HCT116 (cell line): ENCODE results near the gene GEMIN2. TPM values are rescaled to one million over a fixed set of nuclear protein-coding genes. Genes with fewer than 3 reads are reported as not detected.

ENCODE experiments used
- ATAC-seq: fragments of 200-7000 bp; cut with Tn5 transposase; 2 replicates; pipeline ENCODE4 v1.9.1; 2020; ENCODE audit warnings: mild to moderate bottlenecking, moderate library complexity
- BruUV-seq: library from RNA; stranded (reverse); fragments of 400-500 nt; replicated peaks from 2 replicates; lab custom pipeline; 2021; lab: Mats Ljungman, UMichigan
- CTCF ChIA-PET: fragments of 300-600 bp; sonication (Branson Sonifier 250); formaldehyde crosslinking; loops from one replicate; lab custom pipeline; 2021; ENCODE audit warnings: antibody characterized with exemption; lab: Charles Lee
- POLR2A ChIA-PET: fragments of 300-600, 350-600 bp; sonication (Branson Sonifier 250); formaldehyde crosslinking; loops from one replicate; lab custom pipeline; 2021; ENCODE audit warnings: antibody characterized with exemption; lab: Charles Lee
- RAD21 ChIA-PET, 2 experiments: fragments of 300-600 bp; sonication (Branson Sonifier 250); formaldehyde crosslinking; loops; one replicate each; lab custom pipeline; 2023; ENCODE audit warnings: low total read pairs in 2 of 2; ENCODE audit not compliant: uncharacterized antibody in 2 of 2, unreplicated experiment in 2 of 2, low non-redundant PET in 1 of 2; lab: Charles Lee
- DNase-seq: peaks from one replicate; pipeline ENCODE4 v3.0.0-alpha.2; 2010; ENCODE audit warnings: low read depth, low spot score
- H2AFZ ChIP-seq: fragments of 200-600 bp; shearing (Covaris generic), sonication (generic); 2 replicates; pipeline ENCODE4 v1.6.1; 2017; ENCODE audit warnings: low read depth, mixed run types, mixed read lengths, antibody characterized with exemption, low read length; ENCODE audit not compliant: poor library complexity, severe bottlenecking
- H3K27ac ChIP-seq: 2 replicates; pipeline ENCODE4 v1.5.1; 2012; ENCODE audit warnings: low read depth, low read length
- H3K27me3 ChIP-seq: fragments of 200-600 bp; sonication (generic); 2 replicates; pipeline ENCODE4 v1.6.1; 2016; ENCODE audit warnings: mixed run types, low read length, mixed read lengths; ENCODE audit not compliant: insufficient read depth
- H3K36me3 ChIP-seq, 2 experiments: fragments of 200-500 bp in 1 of 2; fragments of 200-600 bp in 1 of 2; sonication (Bioruptor generic) in 1 of 2; sonication (generic) in 1 of 2; 2 replicates each; pipeline versions ENCODE4 v1.5.1 to v1.6.1; 2014 to 2016; ENCODE audit warnings: low read length in 2 of 2, inconsistent platforms in 1 of 2, mixed read lengths in 1 of 2, mixed run types in 1 of 2; ENCODE audit not compliant: insufficient read depth in 2 of 2, control insufficient read depth in 1 of 2
- H3K4me1 ChIP-seq, 2 experiments: fragments of 200-600 bp in 1 of 2; sonication (generic) in 1 of 2; 2 replicates each; pipeline versions ENCODE4 v1.5.1 to v1.6.1; 2012 to 2017; ENCODE audit warnings: low read length in 2 of 2, inconsistent platforms in 1 of 2, mild to moderate bottlenecking in 1 of 2, mixed read lengths in 1 of 2, mixed run types in 1 of 2, moderate library complexity in 1 of 2; ENCODE audit not compliant: insufficient read depth in 2 of 2, control insufficient read depth in 1 of 2
- H3K4me2 ChIP-seq: fragments of 200-600 bp; sonication (generic); 2 replicates; pipeline ENCODE4 v1.6.1; 2017; ENCODE audit warnings: mixed run types, low read length, mixed read lengths
- H3K4me3 ChIP-seq, 2 experiments: fragments of 200-600 bp in 1 of 2; sonication (generic) in 1 of 2; replicated peaks in 1 of 2; 2 replicates each; pipeline ENCODE4 v1.5.1; 2011 to 2016; ENCODE audit warnings: low read length in 2 of 2, control low read depth in 1 of 2, low read depth in 1 of 2, mild to moderate bottlenecking in 1 of 2, mixed read lengths in 1 of 2, mixed run types in 1 of 2
- H3K79me2 ChIP-seq: fragments of 200-600 bp; sonication (generic); 2 replicates; pipeline ENCODE4 v1.6.1; 2017; ENCODE audit warnings: mild to moderate bottlenecking, mixed run types, low read length, moderate library complexity, mixed read lengths; ENCODE audit not compliant: insufficient read depth
- H3K9ac ChIP-seq: fragments of 200-600 bp; sonication (generic); 2 replicates; pipeline ENCODE4 v1.6.1; 2016; ENCODE audit warnings: low read length, mixed read lengths
- H3K9me2 ChIP-seq: fragments of 200-600 bp; sonication (generic), shearing (Covaris generic); 2 replicates; pipeline ENCODE4 v1.6.1; 2017; ENCODE audit warnings: mixed run types, mild to moderate bottlenecking, moderate library complexity; ENCODE audit not compliant: insufficient read depth
- H3K9me3 ChIP-seq, 2 experiments: fragments of 200-500 bp in 1 of 2; fragments of 200-600 bp in 1 of 2; sonication (Bioruptor generic) in 1 of 2; sonication (generic) in 1 of 2; 2 replicates each; pipeline ENCODE4 v1.6.1; 2014 to 2017; ENCODE audit warnings: low read length in 2 of 2, mixed read lengths in 2 of 2, inconsistent platforms in 1 of 2, low read depth in 1 of 2, mild to moderate bottlenecking in 1 of 2, mixed run types in 1 of 2, moderate library complexity in 1 of 2; ENCODE audit not compliant: control insufficient read depth in 1 of 2, insufficient read depth in 1 of 2
- H4K20me1 ChIP-seq: fragments of 200-600 bp; sonication (generic), shearing (Covaris generic); 2 replicates; pipeline ENCODE4 v1.6.1; 2017; ENCODE audit warnings: mixed run types, mild to moderate bottlenecking, moderate library complexity; ENCODE audit not compliant: insufficient read depth
- CBX3 ChIP-seq: IDR thresholded peaks from 2 replicates; pipeline ENCODE4 v1.6.1; 2012; ENCODE audit warnings: low read depth
- ELF1 ChIP-seq: IDR thresholded peaks from 2 replicates; pipeline ENCODE4 v1.6.1; 2012; ENCODE audit warnings: low read depth, borderline replicate concordance
- EZH2 ChIP-seq: fragments of 200-600 bp; sonication (generic); IDR thresholded peaks from 2 replicates; pipeline ENCODE4 v1.6.1; 2017; ENCODE audit warnings: antibody characterized with exemption, mixed run types
- FOSL1 ChIP-seq: IDR thresholded peaks from 2 replicates; pipeline ENCODE4 v1.6.1; 2012; ENCODE audit warnings: low read depth
- JUND ChIP-seq: IDR thresholded peaks from 2 replicates; pipeline ENCODE4 v1.6.1; 2012
- POLR2A ChIP-seq: IDR thresholded peaks from 2 replicates; pipeline ENCODE4 v1.7.0; 2011; ENCODE audit warnings: borderline replicate concordance; ENCODE audit not compliant: insufficient read depth, insufficient read length; ENCODE audit errors: extremely low read depth
- RAD21 ChIP-seq: IDR thresholded peaks from 2 replicates; pipeline ENCODE4 v1.6.1; 2012; ENCODE audit warnings: low read depth, mild to moderate bottlenecking
- SRF ChIP-seq: IDR thresholded peaks from 2 replicates; pipeline ENCODE4 v1.6.1; 2012; ENCODE audit warnings: low read depth
- TCF7L2 ChIP-seq: IDR thresholded peaks from 2 replicates; pipeline ENCODE4 v1.7.0; 2011; ENCODE audit warnings: borderline replicate concordance, inconsistent platforms; ENCODE audit not compliant: insufficient read depth, insufficient read length; ENCODE audit errors: extremely low read depth
- ZFX ChIP-seq: fragments of 450-650 bp; IDR thresholded peaks from 2 replicates; pipeline ENCODE4 v1.6.1; 2017
- ZNF274 ChIP-seq: fragments of 200-500 bp; sonication (Bioruptor generic); IDR thresholded peaks from 2 replicates; pipeline ENCODE4 v1.6.1; 2014; ENCODE audit warnings: mild to moderate bottlenecking, low read depth, low read length, inconsistent platforms
- intact Hi-C: fragments of 100-400 bp; cut with micrococcal nuclease; formaldehyde crosslinking; loops from 2 replicates; pipeline ENCODE4 v1.10.0; 2022
- total RNA-seq: library from RNA; stranded (reverse); gene quantifications from one replicate; pipeline ENCODE4 v1.2.1, GENCODE V29; 2021; ENCODE audit not compliant: unreplicated experiment
- TF ChIP-seq, protein P1 (sequence below), 3 experiments: fragments of 200-600 bp in 1 of 3; sonication (generic) in 1 of 3; IDR thresholded peaks in 2 of 3; conservative IDR thresholded peaks in 1 of 3; 2 replicates each; pipeline ENCODE4 v1.5.1; 2012 to 2017; ENCODE audit warnings: low read depth in 2 of 3, low read length in 2 of 3, antibody characterized with exemption in 1 of 3, borderline replicate concordance in 1 of 3, control low read depth in 1 of 3, mild to moderate bottlenecking in 1 of 3, mixed read lengths in 1 of 3, mixed run types in 1 of 3, moderate library complexity in 1 of 3; ENCODE audit not compliant: insufficient read depth in 1 of 3
- TF ChIP-seq, protein P2 (sequence below): IDR thresholded peaks from 2 replicates; pipeline ENCODE4 v1.6.1; 2012
- TF ChIP-seq, protein P3 (sequence below): IDR thresholded peaks from 2 replicates; pipeline ENCODE4 v1.6.1; 2012
- TF ChIP-seq, protein P4 (sequence below): IDR thresholded peaks from 2 replicates; pipeline ENCODE4 v1.6.1; 2011; ENCODE audit warnings: mild to moderate bottlenecking, low read length, moderate library complexity; ENCODE audit not compliant: insufficient replicate concordance; ENCODE audit errors: extremely low read depth
- TF ChIP-seq, protein P5 (sequence below): IDR thresholded peaks from 2 replicates; pipeline ENCODE4 v1.6.1; 2012; ENCODE audit warnings: low read depth

Gene GEMIN2
- total RNA-seq, 1 experiment from 2014 or later = 27.3 TPM

DNA sequence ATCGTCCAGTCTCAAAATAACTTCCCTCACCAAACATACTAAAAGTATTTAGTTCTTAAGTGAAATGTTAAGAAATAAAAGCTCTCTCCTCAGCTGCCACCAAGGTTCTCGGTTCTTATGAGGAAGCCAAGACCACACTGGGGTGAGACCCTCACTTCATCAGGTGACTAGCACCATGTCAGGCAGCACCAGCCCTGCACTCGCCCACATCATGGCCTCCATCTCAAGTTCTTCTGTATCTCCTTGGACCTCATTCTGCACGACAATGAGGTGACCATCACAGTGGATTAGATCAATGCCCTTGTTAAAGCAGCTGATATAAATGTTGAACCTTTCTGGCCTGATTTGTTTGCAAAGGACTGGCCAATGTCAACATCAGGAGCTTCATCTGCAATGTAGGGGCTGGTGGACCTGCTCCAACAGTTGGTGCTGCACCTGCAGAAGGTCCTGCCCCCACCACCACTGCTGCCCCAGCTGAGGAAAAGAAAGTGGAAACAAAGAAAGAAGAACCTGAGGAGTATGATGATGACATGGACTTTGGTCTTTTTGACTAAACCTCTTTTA, 23.5 kb upstream of the GEMIN2 start:
- no peak for DNase-seq
- BruUV-seq = no TSS peak
- POLR2A ChIA-PET = no interaction called here
- H3K36me3 ChIP-seq = peaks cover 23 to 42% of the 10 kb centered on the region in 2 experiments
- no peak overlapping the region for H3K4me2 ChIP-seq
- intact Hi-C loops = no loop called here
- H3K9me2 ChIP-seq = no peaks in the 10 kb centered on the region
- RAD21 ChIA-PET = no interaction called here
- ATAC-seq = no peak
- H3K4me3 ChIP-seq = no peak overlapping the region
- TF ChIP-seq, protein P1, sequence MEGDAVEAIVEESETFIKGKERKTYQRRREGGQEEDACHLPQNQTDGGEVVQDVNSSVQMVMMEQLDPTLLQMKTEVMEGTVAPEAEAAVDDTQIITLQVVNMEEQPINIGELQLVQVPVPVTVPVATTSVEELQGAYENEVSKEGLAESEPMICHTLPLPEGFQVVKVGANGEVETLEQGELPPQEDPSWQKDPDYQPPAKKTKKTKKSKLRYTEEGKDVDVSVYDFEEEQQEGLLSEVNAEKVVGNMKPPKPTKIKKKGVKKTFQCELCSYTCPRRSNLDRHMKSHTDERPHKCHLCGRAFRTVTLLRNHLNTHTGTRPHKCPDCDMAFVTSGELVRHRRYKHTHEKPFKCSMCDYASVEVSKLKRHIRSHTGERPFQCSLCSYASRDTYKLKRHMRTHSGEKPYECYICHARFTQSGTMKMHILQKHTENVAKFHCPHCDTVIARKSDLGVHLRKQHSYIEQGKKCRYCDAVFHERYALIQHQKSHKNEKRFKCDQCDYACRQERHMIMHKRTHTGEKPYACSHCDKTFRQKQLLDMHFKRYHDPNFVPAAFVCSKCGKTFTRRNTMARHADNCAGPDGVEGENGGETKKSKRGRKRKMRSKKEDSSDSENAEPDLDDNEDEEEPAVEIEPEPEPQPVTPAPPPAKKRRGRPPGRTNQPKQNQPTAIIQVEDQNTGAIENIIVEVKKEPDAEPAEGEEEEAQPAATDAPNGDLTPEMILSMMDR (IDR thresholded peaks at IDR 0.05 in 2 of 3, conservative IDR thresholded peaks at IDR 0.05 in 1 of 3; ENCODE audit: borderline replicate concordance in 1 of 3, insufficient read depth in 1 of 3, low read depth in 2 of 3, low read length in 2 of 3) = no peak
- TF ChIP-seq JUND (no peak), ELF1 (no peak), RAD21 (no peak), POLR2A (no peak), ZNF274 (no peak), EZH2 (no peak), FOSL1 (no peak), CBX3 (no peak), ZFX (no peak), SRF (no peak), TCF7L2 (no peak)
- TF ChIP-seq, protein P2, sequence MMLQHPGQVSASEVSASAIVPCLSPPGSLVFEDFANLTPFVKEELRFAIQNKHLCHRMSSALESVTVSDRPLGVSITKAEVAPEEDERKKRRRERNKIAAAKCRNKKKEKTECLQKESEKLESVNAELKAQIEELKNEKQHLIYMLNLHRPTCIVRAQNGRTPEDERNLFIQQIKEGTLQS = no peak
- TF ChIP-seq, protein P3, sequence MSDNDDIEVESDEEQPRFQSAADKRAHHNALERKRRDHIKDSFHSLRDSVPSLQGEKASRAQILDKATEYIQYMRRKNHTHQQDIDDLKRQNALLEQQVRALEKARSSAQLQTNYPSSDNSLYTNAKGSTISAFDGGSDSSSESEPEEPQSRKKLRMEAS = no peak
- TF ChIP-seq, protein P4, sequence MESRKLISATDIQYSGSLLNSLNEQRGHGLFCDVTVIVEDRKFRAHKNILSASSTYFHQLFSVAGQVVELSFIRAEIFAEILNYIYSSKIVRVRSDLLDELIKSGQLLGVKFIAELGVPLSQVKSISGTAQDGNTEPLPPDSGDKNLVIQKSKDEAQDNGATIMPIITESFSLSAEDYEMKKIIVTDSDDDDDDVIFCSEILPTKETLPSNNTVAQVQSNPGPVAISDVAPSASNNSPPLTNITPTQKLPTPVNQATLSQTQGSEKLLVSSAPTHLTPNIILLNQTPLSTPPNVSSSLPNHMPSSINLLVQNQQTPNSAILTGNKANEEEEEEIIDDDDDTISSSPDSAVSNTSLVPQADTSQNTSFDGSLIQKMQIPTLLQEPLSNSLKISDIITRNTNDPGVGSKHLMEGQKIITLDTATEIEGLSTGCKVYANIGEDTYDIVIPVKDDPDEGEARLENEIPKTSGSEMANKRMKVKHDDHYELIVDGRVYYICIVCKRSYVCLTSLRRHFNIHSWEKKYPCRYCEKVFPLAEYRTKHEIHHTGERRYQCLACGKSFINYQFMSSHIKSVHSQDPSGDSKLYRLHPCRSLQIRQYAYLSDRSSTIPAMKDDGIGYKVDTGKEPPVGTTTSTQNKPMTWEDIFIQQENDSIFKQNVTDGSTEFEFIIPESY = no peak
- TF ChIP-seq, protein P5, sequence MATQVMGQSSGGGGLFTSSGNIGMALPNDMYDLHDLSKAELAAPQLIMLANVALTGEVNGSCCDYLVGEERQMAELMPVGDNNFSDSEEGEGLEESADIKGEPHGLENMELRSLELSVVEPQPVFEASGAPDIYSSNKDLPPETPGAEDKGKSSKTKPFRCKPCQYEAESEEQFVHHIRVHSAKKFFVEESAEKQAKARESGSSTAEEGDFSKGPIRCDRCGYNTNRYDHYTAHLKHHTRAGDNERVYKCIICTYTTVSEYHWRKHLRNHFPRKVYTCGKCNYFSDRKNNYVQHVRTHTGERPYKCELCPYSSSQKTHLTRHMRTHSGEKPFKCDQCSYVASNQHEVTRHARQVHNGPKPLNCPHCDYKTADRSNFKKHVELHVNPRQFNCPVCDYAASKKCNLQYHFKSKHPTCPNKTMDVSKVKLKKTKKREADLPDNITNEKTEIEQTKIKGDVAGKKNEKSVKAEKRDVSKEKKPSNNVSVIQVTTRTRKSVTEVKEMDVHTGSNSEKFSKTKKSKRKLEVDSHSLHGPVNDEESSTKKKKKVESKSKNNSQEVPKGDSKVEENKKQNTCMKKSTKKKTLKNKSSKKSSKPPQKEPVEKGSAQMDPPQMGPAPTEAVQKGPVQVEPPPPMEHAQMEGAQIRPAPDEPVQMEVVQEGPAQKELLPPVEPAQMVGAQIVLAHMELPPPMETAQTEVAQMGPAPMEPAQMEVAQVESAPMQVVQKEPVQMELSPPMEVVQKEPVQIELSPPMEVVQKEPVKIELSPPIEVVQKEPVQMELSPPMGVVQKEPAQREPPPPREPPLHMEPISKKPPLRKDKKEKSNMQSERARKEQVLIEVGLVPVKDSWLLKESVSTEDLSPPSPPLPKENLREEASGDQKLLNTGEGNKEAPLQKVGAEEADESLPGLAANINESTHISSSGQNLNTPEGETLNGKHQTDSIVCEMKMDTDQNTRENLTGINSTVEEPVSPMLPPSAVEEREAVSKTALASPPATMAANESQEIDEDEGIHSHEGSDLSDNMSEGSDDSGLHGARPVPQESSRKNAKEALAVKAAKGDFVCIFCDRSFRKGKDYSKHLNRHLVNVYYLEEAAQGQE = no peak
- peaks cover 25% of the 10 kb centered on the region for H3K79me2 ChIP-seq
- H3K4me1 ChIP-seq = no peaks in the 10 kb centered on the region
- CTCF ChIA-PET = no interaction called here
- H2AFZ ChIP-seq = no peak overlapping the region
- H3K9ac ChIP-seq = no peak overlapping the region
- H3K27ac ChIP-seq = no peak overlapping the region
- H4K20me1 ChIP-seq = no peaks in the 10 kb centered on the region
- H3K9me3 ChIP-seq = no peaks in the 10 kb centered on the region
- H3K27me3 ChIP-seq = no peaks in the 10 kb centered on the region
